ENCODE data around the gene NDNF.

The NDNF gene

GRCh38 chr4:121057466-121057922 lies 14.8 kb downstream of the NDNF start:
- peaks cover 5% of the 10 kb centered on the region for H3K4me1 Mint-ChIP-seq (ENCODE audit: low read depth)
- H3K36me3 Mint-ChIP-seq (ENCODE audit: low read depth) = no peaks in the 10 kb centered on the region
- no peak overlapping the region for H3K4me3 Mint-ChIP-seq
- H3K27ac Mint-ChIP-seq = no peak overlapping the region
- no peaks in the 10 kb centered on the region for H3K9me3 Mint-ChIP-seq
- DNase-seq = no peak
- H3K27me3 Mint-ChIP-seq = peaks cover 35% of the 10 kb centered on the region

GRCh38 chr4:121056066-121056465 lies 16.3 kb downstream of the NDNF start:
- Mint-ChIP-seq H3K27me3 (peaks cover 35% of the 10 kb centered on the region), H3K4me1 (ENCODE audit: low read depth) (peaks cover 5% of the 10 kb centered on the region), H3K27ac (no peak overlapping the region), H3K4me3 (no peak overlapping the region), H3K9me3 (no peaks in the 10 kb centered on the region), H3K36me3 (ENCODE audit: low read depth) (no peaks in the 10 kb centered on the region)
- no peak for DNase-seq

GRCh38 chr4:121054373-121054772 lies 18.0 kb downstream of the NDNF start:
- no peaks in the 10 kb centered on the region for H3K9me3 Mint-ChIP-seq
- DNase-seq = no peak

GRCh38 chr4:121053601-121054143 lies 18.7 kb downstream of the NDNF start:
- Mint-ChIP-seq H3K36me3 (ENCODE audit: low read depth) (no peaks in the 10 kb centered on the region), H3K4me1 (ENCODE audit: low read depth) (peaks cover 5% of the 10 kb centered on the region), H3K9me3 (no peaks in the 10 kb centered on the region), H3K27me3 (peaks cover 25% of the 10 kb centered on the region), H3K27ac (no peak overlapping the region), H3K4me3 (no peak overlapping the region)
- no peak for DNase-seq

More at GRCh38 chr4:121054373-121054772, 18.0 kb downstream of the NDNF start:
- H3K36me3 Mint-ChIP-seq (ENCODE audit: low read depth) = no peaks in the 10 kb centered on the region
- H3K27ac Mint-ChIP-seq = no peak overlapping the region
- H3K27me3 Mint-ChIP-seq = peaks cover 29% of the 10 kb centered on the region
- H3K4me3 Mint-ChIP-seq = no peak overlapping the region
- peaks cover 5% of the 10 kb centered on the region for H3K4me1 Mint-ChIP-seq (ENCODE audit: low read depth)

- Mint-ChIP-seq H3K27me3 (peaks cover 4% of the 10 kb centered on the region), H3K9me3 (no peaks in the 10 kb centered on the region)
These were observed 22.0 kb downstream of the NDNF start for GRCh38 chr4:121050300-121050699.

GRCh38 chr4:121049072-121049599 lies 23.2 kb downstream of the NDNF start:
- H3K4me1 Mint-ChIP-seq (ENCODE audit: low read depth) = peaks cover 6% of the 10 kb centered on the region
- no peak overlapping the region for H3K27ac Mint-ChIP-seq
- peaks cover 6% of the 10 kb centered on the region for H3K27me3 Mint-ChIP-seq
- H3K9me3 Mint-ChIP-seq = no peaks in the 10 kb centered on the region
- no peaks in the 10 kb centered on the region for H3K36me3 Mint-ChIP-seq (ENCODE audit: low read depth)
- DNase-seq = no peak
- no peak overlapping the region for H3K4me3 Mint-ChIP-seq

More at GRCh38 chr4:121050300-121050699, 22.0 kb downstream of the NDNF start:
- no peak for DNase-seq
- Mint-ChIP-seq H3K27ac (no peak overlapping the region), H3K4me1 (ENCODE audit: low read depth) (peaks cover 5% of the 10 kb centered on the region), H3K36me3 (ENCODE audit: low read depth) (no peaks in the 10 kb centered on the region), H3K4me3 (no peak overlapping the region)

- Mint-ChIP-seq H3K9me3 (no peaks in the 10 kb centered on the region), H3K4me1 (ENCODE audit: low read depth) (peaks cover 6% of the 10 kb centered on the region), H3K4me3 (no peak overlapping the region), H3K27me3 (peaks cover 9% of the 10 kb centered on the region), H3K36me3 (ENCODE audit: low read depth) (no peaks in the 10 kb centered on the region), H3K27ac (no peak overlapping the region)
- no peak for DNase-seq
These were observed 24.2 kb downstream of the NDNF start for GRCh38 chr4:121048165-121048564.

GRCh38 chr4:121041307-121042090 lies 30.8 kb downstream of the NDNF start:
- peaks cover 31% of the 10 kb centered on the region for H3K4me1 Mint-ChIP-seq (ENCODE audit: low read depth)
- no peaks in the 10 kb centered on the region for H3K36me3 Mint-ChIP-seq (ENCODE audit: low read depth)
- peaks cover 25% of the 10 kb centered on the region for H3K27me3 Mint-ChIP-seq
- H3K4me3 Mint-ChIP-seq = peak overlapping the region; percentile 15
- no peaks in the 10 kb centered on the region for H3K9me3 Mint-ChIP-seq
- peak overlapping the region; percentile 27 for H3K27ac Mint-ChIP-seq
- DNase-seq = no peak

GRCh38 chr4:121034017-121034416 lies 38.3 kb downstream of the NDNF start:
- no peak overlapping the region for H3K4me3 Mint-ChIP-seq
- H3K27ac Mint-ChIP-seq = no peak overlapping the region
- H3K4me1 Mint-ChIP-seq (ENCODE audit: low read depth) = peaks cover 6% of the 10 kb centered on the region
- H3K27me3 Mint-ChIP-seq = peaks cover 6% of the 10 kb centered on the region
- no peaks in the 10 kb centered on the region for H3K9me3 Mint-ChIP-seq
- no peak for DNase-seq
- no peaks in the 10 kb centered on the region for H3K36me3 Mint-ChIP-seq (ENCODE audit: low read depth)

- Mint-ChIP-seq H3K36me3 (ENCODE audit: low read depth) (no peaks in the 10 kb centered on the region), H3K27me3 (peaks cover 2% of the 10 kb centered on the region), H3K4me3 (no peak overlapping the region), H3K27ac (no peak overlapping the region), H3K4me1 (ENCODE audit: low read depth) (no peaks in the 10 kb centered on the region), H3K9me3 (no peaks in the 10 kb centered on the region)
- no peak for DNase-seq
These were observed 41.6 kb downstream of the NDNF start for GRCh38 chr4:121030711-121031110.

GRCh38 chr4:121030131-121030530 lies 42.2 kb downstream of the NDNF start:
- Mint-ChIP-seq H3K27ac (no peak overlapping the region), H3K27me3 (peaks cover 2% of the 10 kb centered on the region), H3K4me3 (no peak overlapping the region), H3K4me1 (ENCODE audit: low read depth) (no peaks in the 10 kb centered on the region), H3K36me3 (ENCODE audit: low read depth) (no peaks in the 10 kb centered on the region), H3K9me3 (no peaks in the 10 kb centered on the region)
- no peak for DNase-seq

GRCh38 chr4:121026034-121026433 lies 46.3 kb downstream of the NDNF start:
- Mint-ChIP-seq H3K36me3 (ENCODE audit: low read depth) (no peaks in the 10 kb centered on the region), H3K9me3 (no peaks in the 10 kb centered on the region), H3K4me3 (no peak overlapping the region), H3K27me3 (peaks cover 15% of the 10 kb centered on the region), H3K4me1 (ENCODE audit: low read depth) (no peaks in the 10 kb centered on the region), H3K27ac (no peak overlapping the region)
- DNase-seq = no peak

GRCh38 chr4:121025540-121025939 lies 46.8 kb downstream of the NDNF start:
- Mint-ChIP-seq H3K36me3 (ENCODE audit: low read depth) (no peaks in the 10 kb centered on the region), H3K4me3 (no peak overlapping the region), H3K27me3 (peaks cover 17% of the 10 kb centered on the region), H3K9me3 (no peaks in the 10 kb centered on the region), H3K4me1 (ENCODE audit: low read depth) (no peaks in the 10 kb centered on the region), H3K27ac (no peak overlapping the region)
- DNase-seq = no peak

GRCh38 chr4:121018543-121018942 lies 53.8 kb downstream of the NDNF start:
- Mint-ChIP-seq H3K36me3 (ENCODE audit: low read depth) (no peaks in the 10 kb centered on the region), H3K9me3 (no peaks in the 10 kb centered on the region), H3K27me3 (peaks cover 19% of the 10 kb centered on the region), H3K4me1 (ENCODE audit: low read depth) (peaks cover 15% of the 10 kb centered on the region), H3K27ac (no peak overlapping the region), H3K4me3 (no peak overlapping the region)
- no peak for DNase-seq

GRCh38 chr4:121016611-121017010 lies 55.7 kb downstream of the NDNF start:
- Mint-ChIP-seq H3K4me3 (no peak overlapping the region), H3K4me1 (ENCODE audit: low read depth) (peaks cover 24% of the 10 kb centered on the region), H3K9me3 (no peaks in the 10 kb centered on the region), H3K27ac (no peak overlapping the region), H3K27me3 (peaks cover 8% of the 10 kb centered on the region), H3K36me3 (ENCODE audit: low read depth) (no peaks in the 10 kb centered on the region)
- DNase-seq = no peak

All from activated T-cell treated with anti-CD3 and anti-CD28 coated beads, Interleukin-2, amount 50 U/mL, for 24 hours (primary cell).